Measurements from ENCODE around the gene JAKMIP2. TPM values are rescaled to one million over a fixed set of nuclear protein-coding genes. Genes with fewer than 3 reads are reported as not detected.

Gene JAKMIP2
- total RNA-seq, 1 experiment from 2014 or later = 10.9 TPM

DNA sequence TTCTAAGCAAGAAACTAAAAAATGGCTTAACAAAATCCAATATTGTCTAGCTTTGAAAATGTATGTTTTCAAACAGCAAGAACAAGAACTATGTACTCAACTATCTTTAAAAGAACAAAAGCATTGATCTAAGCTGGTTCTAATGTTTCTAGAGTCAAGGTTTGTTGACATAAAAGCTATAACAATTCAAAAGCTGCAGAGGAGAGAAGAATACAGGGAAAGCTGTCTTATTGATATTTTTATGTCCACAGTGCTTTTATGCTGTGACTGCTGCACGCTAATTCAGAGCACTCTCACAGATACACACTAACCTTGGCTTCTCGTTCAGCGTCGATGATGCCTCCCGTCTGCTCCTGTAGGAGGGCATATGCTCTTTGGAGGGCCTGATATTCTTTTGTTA is 143.2 kb downstream of the JAKMIP2 start:
- H3K36me3 Mint-ChIP-seq = peaks cover 58% of the 10 kb centered on the region
- H3K9me3 Mint-ChIP-seq = no peaks in the 10 kb centered on the region
- ChIA-PET POLR2A (no interaction called here), CTCF (interaction anchor here (0.9 kb wide), 1 partner anchor 12 kb away, joined by 4 read pairs; no protein-coding TSS in a partner anchor)
- TF ChIP-seq ZNF219 (CRISPR knock-in tag; IDR thresholded peaks at IDR 0.05; ENCODE audit: borderline replicate concordance) = no peak
- TF ChIP-seq, protein P1, sequence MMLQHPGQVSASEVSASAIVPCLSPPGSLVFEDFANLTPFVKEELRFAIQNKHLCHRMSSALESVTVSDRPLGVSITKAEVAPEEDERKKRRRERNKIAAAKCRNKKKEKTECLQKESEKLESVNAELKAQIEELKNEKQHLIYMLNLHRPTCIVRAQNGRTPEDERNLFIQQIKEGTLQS (CRISPR knock-in tag; conservative IDR thresholded peaks at IDR 0.05) = no peak
- TF ChIP-seq, protein P2, sequence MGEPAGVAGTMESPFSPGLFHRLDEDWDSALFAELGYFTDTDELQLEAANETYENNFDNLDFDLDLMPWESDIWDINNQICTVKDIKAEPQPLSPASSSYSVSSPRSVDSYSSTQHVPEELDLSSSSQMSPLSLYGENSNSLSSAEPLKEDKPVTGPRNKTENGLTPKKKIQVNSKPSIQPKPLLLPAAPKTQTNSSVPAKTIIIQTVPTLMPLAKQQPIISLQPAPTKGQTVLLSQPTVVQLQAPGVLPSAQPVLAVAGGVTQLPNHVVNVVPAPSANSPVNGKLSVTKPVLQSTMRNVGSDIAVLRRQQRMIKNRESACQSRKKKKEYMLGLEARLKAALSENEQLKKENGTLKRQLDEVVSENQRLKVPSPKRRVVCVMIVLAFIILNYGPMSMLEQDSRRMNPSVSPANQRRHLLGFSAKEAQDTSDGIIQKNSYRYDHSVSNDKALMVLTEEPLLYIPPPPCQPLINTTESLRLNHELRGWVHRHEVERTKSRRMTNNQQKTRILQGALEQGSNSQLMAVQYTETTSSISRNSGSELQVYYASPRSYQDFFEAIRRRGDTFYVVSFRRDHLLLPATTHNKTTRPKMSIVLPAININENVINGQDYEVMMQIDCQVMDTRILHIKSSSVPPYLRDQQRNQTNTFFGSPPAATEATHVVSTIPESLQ (CRISPR knock-in tag; IDR thresholded peaks at IDR 0.05) = no peak
- TF ChIP-seq, protein P3, sequence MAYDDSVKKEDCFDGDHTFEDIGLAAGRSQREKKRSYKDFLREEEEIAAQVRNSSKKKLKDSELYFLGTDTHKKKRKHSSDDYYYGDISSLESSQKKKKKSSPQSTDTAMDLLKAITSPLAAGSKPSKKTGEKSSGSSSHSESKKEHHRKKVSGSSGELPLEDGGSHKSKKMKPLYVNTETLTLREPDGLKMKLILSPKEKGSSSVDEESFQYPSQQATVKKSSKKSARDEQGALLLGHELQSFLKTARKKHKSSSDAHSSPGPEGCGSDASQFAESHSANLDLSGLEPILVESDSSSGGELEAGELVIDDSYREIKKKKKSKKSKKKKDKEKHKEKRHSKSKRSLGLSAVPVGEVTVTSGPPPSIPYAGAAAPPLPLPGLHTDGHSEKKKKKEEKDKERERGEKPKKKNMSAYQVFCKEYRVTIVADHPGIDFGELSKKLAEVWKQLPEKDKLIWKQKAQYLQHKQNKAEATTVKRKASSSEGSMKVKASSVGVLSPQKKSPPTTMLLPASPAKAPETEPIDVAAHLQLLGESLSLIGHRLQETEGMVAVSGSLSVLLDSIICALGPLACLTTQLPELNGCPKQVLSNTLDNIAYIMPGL (CRISPR knock-in tag; IDR thresholded peaks at IDR 0.05) = no peak
- TF ChIP-seq, protein P4, sequence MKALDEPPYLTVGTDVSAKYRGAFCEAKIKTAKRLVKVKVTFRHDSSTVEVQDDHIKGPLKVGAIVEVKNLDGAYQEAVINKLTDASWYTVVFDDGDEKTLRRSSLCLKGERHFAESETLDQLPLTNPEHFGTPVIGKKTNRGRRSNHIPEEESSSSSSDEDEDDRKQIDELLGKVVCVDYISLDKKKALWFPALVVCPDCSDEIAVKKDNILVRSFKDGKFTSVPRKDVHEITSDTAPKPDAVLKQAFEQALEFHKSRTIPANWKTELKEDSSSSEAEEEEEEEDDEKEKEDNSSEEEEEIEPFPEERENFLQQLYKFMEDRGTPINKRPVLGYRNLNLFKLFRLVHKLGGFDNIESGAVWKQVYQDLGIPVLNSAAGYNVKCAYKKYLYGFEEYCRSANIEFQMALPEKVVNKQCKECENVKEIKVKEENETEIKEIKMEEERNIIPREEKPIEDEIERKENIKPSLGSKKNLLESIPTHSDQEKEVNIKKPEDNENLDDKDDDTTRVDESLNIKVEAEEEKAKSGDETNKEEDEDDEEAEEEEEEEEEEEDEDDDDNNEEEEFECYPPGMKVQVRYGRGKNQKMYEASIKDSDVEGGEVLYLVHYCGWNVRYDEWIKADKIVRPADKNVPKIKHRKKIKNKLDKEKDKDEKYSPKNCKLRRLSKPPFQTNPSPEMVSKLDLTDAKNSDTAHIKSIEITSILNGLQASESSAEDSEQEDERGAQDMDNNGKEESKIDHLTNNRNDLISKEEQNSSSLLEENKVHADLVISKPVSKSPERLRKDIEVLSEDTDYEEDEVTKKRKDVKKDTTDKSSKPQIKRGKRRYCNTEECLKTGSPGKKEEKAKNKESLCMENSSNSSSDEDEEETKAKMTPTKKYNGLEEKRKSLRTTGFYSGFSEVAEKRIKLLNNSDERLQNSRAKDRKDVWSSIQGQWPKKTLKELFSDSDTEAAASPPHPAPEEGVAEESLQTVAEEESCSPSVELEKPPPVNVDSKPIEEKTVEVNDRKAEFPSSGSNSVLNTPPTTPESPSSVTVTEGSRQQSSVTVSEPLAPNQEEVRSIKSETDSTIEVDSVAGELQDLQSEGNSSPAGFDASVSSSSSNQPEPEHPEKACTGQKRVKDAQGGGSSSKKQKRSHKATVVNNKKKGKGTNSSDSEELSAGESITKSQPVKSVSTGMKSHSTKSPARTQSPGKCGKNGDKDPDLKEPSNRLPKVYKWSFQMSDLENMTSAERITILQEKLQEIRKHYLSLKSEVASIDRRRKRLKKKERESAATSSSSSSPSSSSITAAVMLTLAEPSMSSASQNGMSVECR (CRISPR knock-in tag; IDR thresholded peaks at IDR 0.05; ENCODE audit: borderline replicate concordance) = no peak
- no peak for TF ChIP-seq ZNF396 (CRISPR knock-in tag; IDR thresholded peaks at IDR 0.05; ENCODE audit: borderline replicate concordance)
- no peak for TF ChIP-seq FOXJ3 (CRISPR knock-in tag; IDR thresholded peaks at IDR 0.05; ENCODE audit: borderline replicate concordance)
- no peak for TF ChIP-seq JUN (CRISPR knock-in tag; IDR thresholded peaks at IDR 0.05)
- no peak for DNase-seq (ENCODE audit: low spot score)
- no peak overlapping the region; the same call in 1 of the 2 replicates for H3K27ac Mint-ChIP-seq
- H3K4me1 Mint-ChIP-seq = no peaks in the 10 kb centered on the region; the same call in 1 of the 2 replicates
- no peaks in the 10 kb centered on the region for H3K27me3 Mint-ChIP-seq (ENCODE audit: low read depth)
- no peak overlapping the region for H3K4me3 Mint-ChIP-seq
- ATAC-seq = no peak

DNA sequence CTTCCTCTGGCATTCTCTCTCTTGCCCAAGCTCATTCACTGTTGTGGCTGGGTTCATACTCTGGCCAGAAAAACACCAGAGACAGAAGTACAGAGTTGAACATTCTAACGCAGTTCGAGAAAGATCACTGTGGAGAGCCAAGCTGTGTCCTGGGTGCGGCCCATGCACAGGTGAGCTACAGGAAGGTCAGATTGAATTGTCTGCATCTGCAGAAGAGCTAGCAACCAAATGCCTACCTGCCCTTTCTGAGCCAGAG is 145.9 kb downstream of the JAKMIP2 start:
- Mint-ChIP-seq H3K36me3 (peaks cover 44% of the 10 kb centered on the region), H3K27ac (no peak overlapping the region), H3K27me3 (ENCODE audit: low read depth) (no peaks in the 10 kb centered on the region), H3K4me1 (peaks cover 16% of the 10 kb centered on the region), H3K9me3 (no peaks in the 10 kb centered on the region), H3K4me3 (no peak overlapping the region)
- no peak for ATAC-seq
- TF ChIP-seq GABPB1 (CRISPR knock-in tag; IDR thresholded peaks at IDR 0.05) = no peak
- no peak for TF ChIP-seq NR1H2 (CRISPR knock-in tag; IDR thresholded peaks at IDR 0.05)
- no peak for TF ChIP-seq SMAD3 (CRISPR knock-in tag; IDR thresholded peaks at IDR 0.05; ENCODE audit: borderline replicate concordance)
- TF ChIP-seq, protein P5, sequence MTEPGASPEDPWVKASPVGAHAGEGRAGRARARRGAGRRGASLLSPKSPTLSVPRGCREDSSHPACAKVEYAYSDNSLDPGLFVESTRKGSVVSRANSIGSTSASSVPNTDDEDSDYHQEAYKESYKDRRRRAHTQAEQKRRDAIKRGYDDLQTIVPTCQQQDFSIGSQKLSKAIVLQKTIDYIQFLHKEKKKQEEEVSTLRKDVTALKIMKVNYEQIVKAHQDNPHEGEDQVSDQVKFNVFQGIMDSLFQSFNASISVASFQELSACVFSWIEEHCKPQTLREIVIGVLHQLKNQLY (CRISPR knock-in tag; IDR thresholded peaks at IDR 0.05) = no peak
- TF ChIP-seq ZNF396 (CRISPR knock-in tag; IDR thresholded peaks at IDR 0.05; ENCODE audit: borderline replicate concordance) = no peak
- no peak for TF ChIP-seq NFYB (CRISPR knock-in tag; conservative IDR thresholded peaks at IDR 0.05; ENCODE audit: low read depth)
- no peak for TF ChIP-seq GTF2I (CRISPR knock-in tag; conservative IDR thresholded peaks at IDR 0.05)
- TF ChIP-seq, protein P6, sequence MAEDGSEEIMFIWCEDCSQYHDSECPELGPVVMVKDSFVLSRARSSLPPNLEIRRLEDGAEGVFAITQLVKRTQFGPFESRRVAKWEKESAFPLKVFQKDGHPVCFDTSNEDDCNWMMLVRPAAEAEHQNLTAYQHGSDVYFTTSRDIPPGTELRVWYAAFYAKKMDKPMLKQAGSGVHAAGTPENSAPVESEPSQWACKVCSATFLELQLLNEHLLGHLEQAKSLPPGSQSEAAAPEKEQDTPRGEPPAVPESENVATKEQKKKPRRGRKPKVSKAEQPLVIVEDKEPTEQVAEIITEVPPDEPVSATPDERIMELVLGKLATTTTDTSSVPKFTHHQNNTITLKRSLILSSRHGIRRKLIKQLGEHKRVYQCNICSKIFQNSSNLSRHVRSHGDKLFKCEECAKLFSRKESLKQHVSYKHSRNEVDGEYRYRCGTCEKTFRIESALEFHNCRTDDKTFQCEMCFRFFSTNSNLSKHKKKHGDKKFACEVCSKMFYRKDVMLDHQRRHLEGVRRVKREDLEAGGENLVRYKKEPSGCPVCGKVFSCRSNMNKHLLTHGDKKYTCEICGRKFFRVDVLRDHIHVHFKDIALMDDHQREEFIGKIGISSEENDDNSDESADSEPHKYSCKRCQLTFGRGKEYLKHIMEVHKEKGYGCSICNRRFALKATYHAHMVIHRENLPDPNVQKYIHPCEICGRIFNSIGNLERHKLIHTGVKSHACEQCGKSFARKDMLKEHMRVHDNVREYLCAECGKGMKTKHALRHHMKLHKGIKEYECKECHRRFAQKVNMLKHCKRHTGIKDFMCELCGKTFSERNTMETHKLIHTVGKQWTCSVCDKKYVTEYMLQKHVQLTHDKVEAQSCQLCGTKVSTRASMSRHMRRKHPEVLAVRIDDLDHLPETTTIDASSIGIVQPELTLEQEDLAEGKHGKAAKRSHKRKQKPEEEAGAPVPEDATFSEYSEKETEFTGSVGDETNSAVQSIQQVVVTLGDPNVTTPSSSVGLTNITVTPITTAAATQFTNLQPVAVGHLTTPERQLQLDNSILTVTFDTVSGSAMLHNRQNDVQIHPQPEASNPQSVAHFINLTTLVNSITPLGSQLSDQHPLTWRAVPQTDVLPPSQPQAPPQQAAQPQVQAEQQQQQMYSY (CRISPR knock-in tag; IDR thresholded peaks at IDR 0.05) = no peak
- TF ChIP-seq, protein P7, sequence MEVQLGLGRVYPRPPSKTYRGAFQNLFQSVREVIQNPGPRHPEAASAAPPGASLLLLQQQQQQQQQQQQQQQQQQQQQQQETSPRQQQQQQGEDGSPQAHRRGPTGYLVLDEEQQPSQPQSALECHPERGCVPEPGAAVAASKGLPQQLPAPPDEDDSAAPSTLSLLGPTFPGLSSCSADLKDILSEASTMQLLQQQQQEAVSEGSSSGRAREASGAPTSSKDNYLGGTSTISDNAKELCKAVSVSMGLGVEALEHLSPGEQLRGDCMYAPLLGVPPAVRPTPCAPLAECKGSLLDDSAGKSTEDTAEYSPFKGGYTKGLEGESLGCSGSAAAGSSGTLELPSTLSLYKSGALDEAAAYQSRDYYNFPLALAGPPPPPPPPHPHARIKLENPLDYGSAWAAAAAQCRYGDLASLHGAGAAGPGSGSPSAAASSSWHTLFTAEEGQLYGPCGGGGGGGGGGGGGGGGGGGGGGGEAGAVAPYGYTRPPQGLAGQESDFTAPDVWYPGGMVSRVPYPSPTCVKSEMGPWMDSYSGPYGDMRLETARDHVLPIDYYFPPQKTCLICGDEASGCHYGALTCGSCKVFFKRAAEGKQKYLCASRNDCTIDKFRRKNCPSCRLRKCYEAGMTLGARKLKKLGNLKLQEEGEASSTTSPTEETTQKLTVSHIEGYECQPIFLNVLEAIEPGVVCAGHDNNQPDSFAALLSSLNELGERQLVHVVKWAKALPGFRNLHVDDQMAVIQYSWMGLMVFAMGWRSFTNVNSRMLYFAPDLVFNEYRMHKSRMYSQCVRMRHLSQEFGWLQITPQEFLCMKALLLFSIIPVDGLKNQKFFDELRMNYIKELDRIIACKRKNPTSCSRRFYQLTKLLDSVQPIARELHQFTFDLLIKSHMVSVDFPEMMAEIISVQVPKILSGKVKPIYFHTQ (CRISPR knock-in tag; IDR thresholded peaks at IDR 0.05) = no peak
- TF ChIP-seq ZNF416 (CRISPR knock-in tag; IDR thresholded peaks at IDR 0.05) = no peak
- no peak for TF ChIP-seq ZNF121 (CRISPR knock-in tag; IDR thresholded peaks at IDR 0.05)
- TF ChIP-seq SOX15 (CRISPR knock-in tag; IDR thresholded peaks at IDR 0.05) = no peak
- POLR2A ChIA-PET = no interaction called here
- DNase-seq (ENCODE audit: low spot score) = no peak
- CTCF ChIA-PET = interaction anchor here (0.7 to 1.5 kb wide), 5 partner anchors 9 to 186 kb away, joined by 3 to 7 read pairs (median 4); no protein-coding TSS in a partner anchor
